PFSK-1 (cell line): ENCODE data around the gene HS1BP3.

Experiments
- FOXP2 ChIP-seq: optimal IDR thresholded peaks from 2 replicates; pipeline ENCODE3; 2011; ENCODE audit warnings: borderline replicate concordance, control low read depth, inconsistent platforms; ENCODE audit not compliant: insufficient read depth; ENCODE audit errors: extremely low read length, extremely low read depth
- POLR2AphosphoS5 ChIP-seq: IDR thresholded peaks from 2 replicates; pipeline ENCODE4 v1.6.1; 2012; ENCODE audit warnings: low read depth, mild to moderate bottlenecking, control low read depth, low read length, moderate library complexity
- REST ChIP-seq, 2 experiments: IDR thresholded peaks; 2 replicates each; pipeline versions ENCODE4 v1.6.1 to v1.8.0; 2011 to 2012; ENCODE audit warnings: low read depth in 2 of 2, low read length in 2 of 2, control low read depth in 1 of 2, inconsistent platforms in 1 of 2, mild to moderate bottlenecking in 1 of 2, moderate library complexity in 1 of 2; ENCODE audit not compliant: insufficient read depth in 1 of 2
- SIN3A ChIP-seq: IDR thresholded peaks from 2 replicates; pipeline ENCODE4 v1.6.1; 2012; ENCODE audit warnings: mild to moderate bottlenecking, low read length, moderate library complexity, borderline replicate concordance; ENCODE audit not compliant: insufficient read depth
- TAF1 ChIP-seq: IDR thresholded peaks from 2 replicates; pipeline ENCODE4 v1.6.1; 2012; ENCODE audit warnings: low read length, control low read depth, borderline replicate concordance; ENCODE audit not compliant: insufficient read depth

The HS1BP3 gene

GRCh38 chr2:20649976-20650375, 922 bp downstream of the HS1BP3 start:
- TF ChIP-seq REST (IDR thresholded peaks at IDR 0.05; ENCODE audit: insufficient read depth in 1 of 2, low read depth in 2 of 2, low read length in 2 of 2) (no peak), FOXP2 (no peak), TAF1 (no peak), POLR2AphosphoS5 (no peak), SIN3A (no peak)

- TF ChIP-seq REST (IDR thresholded peaks at IDR 0.05; ENCODE audit: insufficient read depth in 1 of 2, low read depth in 2 of 2, low read length in 2 of 2) (no peak), FOXP2 (no peak), SIN3A (no peak), TAF1 (no peak), POLR2AphosphoS5 (no peak)
These were observed 1.3 kb downstream of the HS1BP3 start for GRCh38 chr2:20649576-20649975.

GRCh38 chr2:20648831-20649230, 2.1 kb downstream of the HS1BP3 start:
- TF ChIP-seq TAF1 (no peak), FOXP2 (no peak), POLR2AphosphoS5 (no peak), SIN3A (no peak), REST (IDR thresholded peaks at IDR 0.05; ENCODE audit: insufficient read depth in 1 of 2, low read depth in 2 of 2, low read length in 2 of 2) (no peak)

GRCh38 chr2:20648206-20648605, 2.7 kb downstream of the HS1BP3 start:
- no peak for TF ChIP-seq FOXP2
- no peak for TF ChIP-seq SIN3A

- TF ChIP-seq TAF1 (no peak), FOXP2 (no peak), REST (IDR thresholded peaks at IDR 0.05; ENCODE audit: insufficient read depth in 1 of 2, low read depth in 2 of 2, low read length in 2 of 2) (no peak), SIN3A (no peak), POLR2AphosphoS5 (no peak)
These were observed 3.2 kb downstream of the HS1BP3 start for GRCh38 chr2:20647738-20648137.
